Gastrocnemius medialis (tissue), 4 donors: ENCODE measurements around the gene SAMD11. TPM values are rescaled to one million over a fixed set of nuclear protein-coding genes. Genes with fewer than 3 reads are reported as not detected.

Experiments used
- ATAC-seq, 2 donors: fragments of 150-250 bp; one replicate each; pipeline ENCODE4 v1.9.1; 2016
- DNase-seq, 2 donors: peaks; one replicate each; pipeline ENCODE4 v3.0.0-alpha.2; 2019
- H3K27ac ChIP-seq, 4 donors: fragments of 200-600 bp; sonication (generic); 1 replicate in 1 of 4; 2 replicates in 3 of 4; pipeline ENCODE4 v1.5.1; 2016 to 2018; ENCODE audit warnings: mild to moderate bottlenecking in 2 of 4, moderate library complexity in 1 of 4
- H3K27me3 ChIP-seq, 3 donors: fragments of 200-600 bp; sonication (generic) in 2 of 3; 1 replicate in 1 of 3; 2 replicates in 2 of 3; pipeline versions ENCODE4 v1.5.1 to v1.6.0; 2016 to 2019; ENCODE audit warnings: mild to moderate bottlenecking in 1 of 3, moderate library complexity in 1 of 3
- H3K36me3 ChIP-seq, 2 donors: fragments of 200-600 bp; sonication (generic) in 1 of 2; one replicate each; pipeline ENCODE4 v1.5.1; 2017 to 2018
- H3K4me1 ChIP-seq, 2 donors: fragments of 200-600 bp; sonication (generic) in 1 of 2; one replicate each; pipeline ENCODE4 v1.5.1; 2016 to 2017; ENCODE audit warnings: mild to moderate bottlenecking in 2 of 2
- H3K4me3 ChIP-seq, 4 donors: fragments of 200-600 bp; sonication (generic) in 3 of 4; 1 replicate in 1 of 4; 2 replicates in 3 of 4; pipeline ENCODE4 v1.5.1; 2016 to 2019; ENCODE audit warnings: mild to moderate bottlenecking in 2 of 4
- H3K9me3 ChIP-seq, 3 donors: fragments of 200-600 bp; sonication (generic) in 2 of 3; 1 replicate in 1 of 3; 2 replicates in 2 of 3; pipeline ENCODE4 v1.5.1; 2016 to 2019
- POLR2A ChIP-seq, 2 donors: fragments of 450-650 bp; IDR thresholded peaks; one replicate each; pipeline ENCODE4 v1.6.1; 2017; ENCODE audit warnings: antibody characterized with exemption in 2 of 2, mild to moderate bottlenecking in 2 of 2, moderate library complexity in 2 of 2
- in situ Hi-C, 4 donors: fragments of 200-750 bp; cut with MboI; loops; one replicate each; pipeline versions ENCODE4 v1.15.0 to v1.8.0; 2017; ENCODE audit warnings: low sequenced_read_pairs in 4 of 4
- intact Hi-C: fragments of 100-400 bp; cut with DNase I; formaldehyde crosslinking; loops from one replicate; pipeline ENCODE4 v1.15.1; 2023; ENCODE audit warnings: low total_unique reads
- total RNA-seq, 4 donors: library from RNA; depleted of rRNA; stranded (reverse); fragments of >200 nt; gene quantifications; one replicate each; pipeline versions ENCODE4 v1.1.0 to v1.2.3, GENCODE V29; 2016
- TF ChIP-seq, protein P1 (sequence below), 5 experiments: fragments of 450-650 bp in 3 of 5; fragments of 200-600 bp in 2 of 5; sonication (generic) in 2 of 5; IDR thresholded peaks in 4 of 5; conservative IDR thresholded peaks in 1 of 5; 1 replicate in 4 of 5; 2 replicates in 1 of 5; pipeline ENCODE4 v1.5.1; 2016 to 2019; ENCODE audit warnings: antibody characterized with exemption in 5 of 5, mild to moderate bottlenecking in 3 of 5, moderate library complexity in 3 of 5

The SAMD11 gene
- total RNA-seq, 4 donors from 2014 or later = 0.17 to 0.38 TPM; not detected in 2

- intact Hi-C loops = loop anchor here (5.0 kb wide), 1 partner anchor 56 kb away; the partner anchor contains the start of gene KLHL17
- H3K27me3 ChIP-seq = peaks cover 19 to 39% (median 25%) of the 10 kb centered on the region in 3 donors
- in situ Hi-C loops = no loop called here
- H3K36me3 ChIP-seq = no peaks in the 10 kb centered on the region
- DNase-seq (peak in 1 of 2 donors; percentile 13), ATAC-seq (no peak)
- H3K9me3 ChIP-seq = no peaks in the 10 kb centered on the region
- peak overlapping the region in 1 of 4 donors; percentile 57 for H3K4me3 ChIP-seq
- H3K27ac ChIP-seq = no peak overlapping the region
- no peak for TF ChIP-seq POLR2A (IDR thresholded peaks at IDR 0.05)
- TF ChIP-seq, protein P1, sequence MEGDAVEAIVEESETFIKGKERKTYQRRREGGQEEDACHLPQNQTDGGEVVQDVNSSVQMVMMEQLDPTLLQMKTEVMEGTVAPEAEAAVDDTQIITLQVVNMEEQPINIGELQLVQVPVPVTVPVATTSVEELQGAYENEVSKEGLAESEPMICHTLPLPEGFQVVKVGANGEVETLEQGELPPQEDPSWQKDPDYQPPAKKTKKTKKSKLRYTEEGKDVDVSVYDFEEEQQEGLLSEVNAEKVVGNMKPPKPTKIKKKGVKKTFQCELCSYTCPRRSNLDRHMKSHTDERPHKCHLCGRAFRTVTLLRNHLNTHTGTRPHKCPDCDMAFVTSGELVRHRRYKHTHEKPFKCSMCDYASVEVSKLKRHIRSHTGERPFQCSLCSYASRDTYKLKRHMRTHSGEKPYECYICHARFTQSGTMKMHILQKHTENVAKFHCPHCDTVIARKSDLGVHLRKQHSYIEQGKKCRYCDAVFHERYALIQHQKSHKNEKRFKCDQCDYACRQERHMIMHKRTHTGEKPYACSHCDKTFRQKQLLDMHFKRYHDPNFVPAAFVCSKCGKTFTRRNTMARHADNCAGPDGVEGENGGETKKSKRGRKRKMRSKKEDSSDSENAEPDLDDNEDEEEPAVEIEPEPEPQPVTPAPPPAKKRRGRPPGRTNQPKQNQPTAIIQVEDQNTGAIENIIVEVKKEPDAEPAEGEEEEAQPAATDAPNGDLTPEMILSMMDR (IDR thresholded peaks at IDR 0.05 in 4 of 5, conservative IDR thresholded peaks at IDR 0.05 in 1 of 5) = no peak
- H3K4me1 ChIP-seq = peaks cover 0 to 4% of the 10 kb centered on the region in 2 donors
Observed at GRCh38 chr1:905811-906599, 17.7 kb upstream of the SAMD11 start.

GRCh38 chr1:906600-907420 lies 16.9 kb upstream of the SAMD11 start:
- H3K9me3 ChIP-seq = no peaks in the 10 kb centered on the region
- peaks cover 23 to 47% (median 29%) of the 10 kb centered on the region in 3 donors for H3K27me3 ChIP-seq
- H3K27ac ChIP-seq = no peak overlapping the region
- H3K36me3 ChIP-seq = no peaks in the 10 kb centered on the region
- in situ Hi-C loops = no loop called here
- ATAC-seq (no peak), DNase-seq (peak in 1 of 2 donors; percentile 11)
- no peak overlapping the region for H3K4me3 ChIP-seq
- TF ChIP-seq POLR2A (IDR thresholded peaks at IDR 0.05) = no peak
- TF ChIP-seq, protein P1 (IDR thresholded peaks at IDR 0.05 in 4 of 5, conservative IDR thresholded peaks at IDR 0.05 in 1 of 5) = no peak
- H3K4me1 ChIP-seq = peaks cover 0 to 4% of the 10 kb centered on the region in 2 donors
- intact Hi-C loops = loop anchor here (5.0 kb wide), 1 partner anchor 55 kb away; the partner anchor contains the start of gene KLHL17

- Histone ChIP-seq H3K27ac (no peak overlapping the region), H3K9me3 (no peaks in the 10 kb centered on the region), H3K36me3 (no peaks in the 10 kb centered on the region), H3K4me3 (no peak overlapping the region), H3K4me1 (peaks cover 0 to 4% of the 10 kb centered on the region in 2 donors), H3K27me3 (peaks cover 24 to 47% (median 35%) of the 10 kb centered on the region in 3 donors)
- no peak for ATAC-seq
- intact Hi-C loops (loop anchor here (5.0 kb wide), 1 partner anchor 54 kb away; the partner anchor contains the start of gene KLHL17), in situ Hi-C loops (no loop called here)
- TF ChIP-seq, protein P1 (IDR thresholded peaks at IDR 0.05 in 4 of 5, conservative IDR thresholded peaks at IDR 0.05 in 1 of 5) = no peak
- no peak for TF ChIP-seq POLR2A (IDR thresholded peaks at IDR 0.05)
- DNase-seq = peak in 1 of 2 donors; percentile 9
Observed at GRCh38 chr1:907611-908451, 15.9 kb upstream of the SAMD11 start.

GRCh38 chr1:908661-909060 lies 15.1 kb upstream of the SAMD11 start:
- in situ Hi-C loops = no loop called here
- Histone ChIP-seq H3K4me1 (peaks cover 0 to 4% of the 10 kb centered on the region in 2 donors), H3K36me3 (no peaks in the 10 kb centered on the region), H3K9me3 (no peaks in the 10 kb centered on the region), H3K27me3 (peaks cover 28 to 45% (median 32%) of the 10 kb centered on the region in 3 donors), H3K4me3 (no peak overlapping the region), H3K27ac (no peak overlapping the region)
- no peak for ATAC-seq
- intact Hi-C loops = loop anchor here (5.0 kb wide), 1 partner anchor 54 kb away; the partner anchor contains the start of gene KLHL17
- TF ChIP-seq, protein P1 (IDR thresholded peaks at IDR 0.05 in 4 of 5, conservative IDR thresholded peaks at IDR 0.05 in 1 of 5) = no peak
- TF ChIP-seq POLR2A (IDR thresholded peaks at IDR 0.05) = no peak
- no peak for DNase-seq
